ENCODE data around the gene RNF214.

The RNF214 gene

GRCh38 chr11:117199053-117199915 is 33.2 kb upstream of the RNF214 start, which contains the start of gene TAGLN:
TSS of gene TAGLN (plus strand) at chr11:117199370. CDS start at chr11:117203014, 3,644 bp downstream.
- Histone ChIP-seq H2BK5ac (ENCODE audit: low read depth, low read length, poor library complexity) (peak within 1 kb of the TSS; percentile 96), H4K12ac (ENCODE audit: low read depth, low read length) (peak within 1 kb of the TSS; percentile 68), H3K9me3 (ENCODE audit: insufficient read depth, low read depth, low read length) (no peaks in the 10 kb centered on the region), H3K27ac (ENCODE audit: low read depth, low read length) (peak within 1 kb of the TSS; percentile 96), H3K23ac (ENCODE audit: low read length) (no peak within 1 kb of the TSS), H3K4me3 (ENCODE audit: low read depth, low read length) (peak within 1 kb of the TSS; percentile 85), H3K18ac (ENCODE audit: low read length) (peak within 1 kb of the TSS; percentile 89), H3K79me1 (ENCODE audit: low read length) (peaks cover 26% of the 10 kb centered on the region), H3K79me2 (ENCODE audit: control insufficient read depth, insufficient read depth, low read length, poor library complexity) (peaks cover 40% of the 10 kb centered on the region), H3K14ac (ENCODE audit: low read length) (peak within 1 kb of the TSS; percentile 96), H2AK5ac (ENCODE audit: low read length) (peak within 1 kb of the TSS; percentile 78), H3K4ac (ENCODE audit: low read depth, low read length) (peak within 1 kb of the TSS; percentile 97), H3K4me1 (ENCODE audit: control insufficient read depth in 1 of 2, insufficient read depth in 2 of 2, low read length in 2 of 2) (peaks cover 50 to 51% of the 10 kb centered on the region in 2 experiments), H2BK12ac (ENCODE audit: low read length) (peak within 1 kb of the TSS; percentile 54), H4K8ac (ENCODE audit: low read depth, low read length) (peak within 1 kb of the TSS; percentile 85), H2BK120ac (ENCODE audit: insufficient read depth, low read length, poor library complexity) (peak within 1 kb of the TSS; percentile 88), H3K36me3 (ENCODE audit: control insufficient read depth in 1 of 2, insufficient read depth in 2 of 2, low read length in 2 of 2) (peaks cover 42 to 43% of the 10 kb centered on the region in 2 experiments), H3K9ac (ENCODE audit: low read length) (peak within 1 kb of the TSS; percentile 99), H3K27me3 (ENCODE audit: insufficient read depth, low read length) (no peaks in the 10 kb centered on the region), H4K91ac (ENCODE audit: low read depth, low read length) (peak within 1 kb of the TSS; percentile 89), H2AFZ (ENCODE audit: insufficient read depth, low read length, poor library complexity) (peak within 1 kb of the TSS; percentile 24), H3K4me2 (ENCODE audit: low read length) (peak within 1 kb of the TSS; percentile 82)
- no CpG with 5 or more reads among the region's 34 CpGs for WGBS (ENCODE audit: extremely low coverage, insufficient coverage, insufficient read length)
- peak in 1 of 2 donors; percentile 54 for DNase-seq

- H3K79me1 ChIP-seq (ENCODE audit: low read length), result peaks cover 26% of the 10 kb centered on the region
- H3K4me2 ChIP-seq (ENCODE audit: low read length), result peak overlapping the region; percentile 82
- H2BK5ac ChIP-seq (ENCODE audit: low read depth, low read length, poor library complexity), result peak overlapping the region; percentile 96
- H3K4me1 ChIP-seq (ENCODE audit: control insufficient read depth in 1 of 2, insufficient read depth in 2 of 2, low read length in 2 of 2), result peaks cover 51 to 52% of the 10 kb centered on the region in 2 experiments
- peak overlapping the region; percentile 78 for H2AK5ac ChIP-seq (ENCODE audit: low read length)
- H3K9ac ChIP-seq (ENCODE audit: low read length), result peak overlapping the region; percentile 99
- H3K14ac ChIP-seq (ENCODE audit: low read length), result peak overlapping the region; percentile 96
- H4K12ac ChIP-seq (ENCODE audit: low read depth, low read length), result peak overlapping the region; percentile 68
- H4K8ac ChIP-seq (ENCODE audit: low read depth, low read length), result peak overlapping the region; percentile 85
- peak overlapping the region; percentile 24 for H2AFZ ChIP-seq (ENCODE audit: insufficient read depth, low read length, poor library complexity)
- H3K36me3 ChIP-seq (ENCODE audit: control insufficient read depth in 1 of 2, insufficient read depth in 2 of 2, low read length in 2 of 2), result peaks cover 50 to 51% of the 10 kb centered on the region in 2 experiments
- peak overlapping the region; percentile 96 for H3K27ac ChIP-seq (ENCODE audit: low read depth, low read length)
- peak overlapping the region; percentile 97 for H3K4ac ChIP-seq (ENCODE audit: low read depth, low read length)
- H3K4me3 ChIP-seq (ENCODE audit: low read depth, low read length), result peak overlapping the region; percentile 85
- peak overlapping the region; percentile 89 for H4K91ac ChIP-seq (ENCODE audit: low read depth, low read length)
- H3K79me2 ChIP-seq (ENCODE audit: control insufficient read depth, insufficient read depth, low read length, poor library complexity), result peaks cover 40% of the 10 kb centered on the region
- H2BK120ac ChIP-seq (ENCODE audit: insufficient read depth, low read length, poor library complexity), result peak overlapping the region; percentile 88
- H3K23ac ChIP-seq (ENCODE audit: low read length), result no peak overlapping the region
- peak overlapping the region; percentile 54 for H2BK12ac ChIP-seq (ENCODE audit: low read length)
- no CpG with 5 or more reads among the region's 13 CpGs for whole genome bisulfite sequencing (ENCODE audit: extremely low coverage, insufficient coverage, insufficient read length)
- DNase-seq, result no peak
- no peaks in the 10 kb centered on the region for H3K9me3 ChIP-seq (ENCODE audit: insufficient read depth, low read depth, low read length)
- no peaks in the 10 kb centered on the region for H3K27me3 ChIP-seq (ENCODE audit: insufficient read depth, low read length)
- H3K18ac ChIP-seq (ENCODE audit: low read length), result peak overlapping the region; percentile 89
Measured at GRCh38 chr11:117199916-117200812, 32.3 kb upstream of the RNF214 start.

GRCh38 chr11:117200813-117201657 is 31.4 kb upstream of the RNF214 start:
- no peak overlapping the region for H4K91ac ChIP-seq (ENCODE audit: low read depth, low read length)
- H3K79me2 ChIP-seq (ENCODE audit: control insufficient read depth, insufficient read depth, low read length, poor library complexity), result peaks cover 40% of the 10 kb centered on the region
- H3K9me3 ChIP-seq (ENCODE audit: insufficient read depth, low read depth, low read length), result no peaks in the 10 kb centered on the region
- H3K27me3 ChIP-seq (ENCODE audit: insufficient read depth, low read length), result no peaks in the 10 kb centered on the region
- peak overlapping the region; percentile 99 for H3K9ac ChIP-seq (ENCODE audit: low read length)
- peak overlapping the region; percentile 36 for H3K27ac ChIP-seq (ENCODE audit: low read depth, low read length)
- peak overlapping the region; percentile 82 for H3K4me2 ChIP-seq (ENCODE audit: low read length)
- H3K4ac ChIP-seq (ENCODE audit: low read depth, low read length), result peak overlapping the region; percentile 97
- H3K23ac ChIP-seq (ENCODE audit: low read length), result no peak overlapping the region
- no peak overlapping the region for H4K8ac ChIP-seq (ENCODE audit: low read depth, low read length)
- no peak overlapping the region for H3K18ac ChIP-seq (ENCODE audit: low read length)
- H3K79me1 ChIP-seq (ENCODE audit: low read length), result peaks cover 26% of the 10 kb centered on the region
- peaks cover 49 to 50% of the 10 kb centered on the region in 2 experiments for H3K36me3 ChIP-seq (ENCODE audit: control insufficient read depth in 1 of 2, insufficient read depth in 2 of 2, low read length in 2 of 2)
- peak overlapping the region; percentile 13 for H3K14ac ChIP-seq (ENCODE audit: low read length)
- peak overlapping the region; percentile 85 for H3K4me3 ChIP-seq (ENCODE audit: low read depth, low read length)
- H2AK5ac ChIP-seq (ENCODE audit: low read length), result no peak overlapping the region
- no peak for DNase-seq
- no peak overlapping the region for H2AFZ ChIP-seq (ENCODE audit: insufficient read depth, low read length, poor library complexity)
- H2BK120ac ChIP-seq (ENCODE audit: insufficient read depth, low read length, poor library complexity), result peak overlapping the region; percentile 13
- H2BK5ac ChIP-seq (ENCODE audit: low read depth, low read length, poor library complexity), result peak overlapping the region; percentile 10
- WGBS (ENCODE audit: extremely low coverage, insufficient coverage, insufficient read length), result no CpG with 5 or more reads among the region's 12 CpGs
- H3K4me1 ChIP-seq (ENCODE audit: control insufficient read depth in 1 of 2, insufficient read depth in 2 of 2, low read length in 2 of 2), result peaks cover 52 to 57% of the 10 kb centered on the region in 2 experiments
- no peak overlapping the region for H2BK12ac ChIP-seq (ENCODE audit: low read length)
- H4K12ac ChIP-seq (ENCODE audit: low read depth, low read length), result no peak overlapping the region
